B cell (primary cell): ENCODE results near the gene RUVBL2. TPM values are rescaled to one million over a fixed set of nuclear protein-coding genes. Genes with fewer than 3 reads are reported as not detected.

Source experiments
- ATAC-seq: fragments of 200-7000 bp; cut with Tn5 transposase; one replicate; pipeline ENCODE4 v1.10.0; 2021; ENCODE audit warnings: low read depth, mild to moderate bottlenecking, moderate number of reproducible peaks, moderate library complexity
- CTCF ChIA-PET: fragments of 350-600 bp; sonication (Branson Sonifier 250); formaldehyde crosslinking; loops from one replicate; lab custom pipeline; 2021; ENCODE audit warnings: antibody characterized with exemption, inconsistent platforms; lab: Charles Lee
- POLR2A ChIA-PET: fragments of 350-600 bp; sonication (Branson Sonifier 250); formaldehyde crosslinking; loops from one replicate; lab custom pipeline; 2021; ENCODE audit warnings: antibody characterized with exemption; lab: Charles Lee
- DNase-seq: peaks from one replicate; pipeline ENCODE4 v3.0.0; 2013
- H2AFZ ChIP-seq: 2 replicates; pipeline ENCODE4 v1.6.1; 2012; ENCODE audit warnings: mild to moderate bottlenecking, low read depth, low read length; ENCODE audit not compliant: insufficient read depth, poor library complexity, severe bottlenecking
- H3K27ac ChIP-seq, 2 donors: 1 replicate in 1 of 2; 2 replicates in 1 of 2; pipeline ENCODE4 v1.5.1; 2012 to 2013; ENCODE audit warnings: low read length in 2 of 2, mild to moderate bottlenecking in 2 of 2, moderate library complexity in 1 of 2
- H3K27me3 ChIP-seq, 4 experiments: fragments of 200-600 bp in 1 of 4; sonication (generic) in 1 of 4; replicated peaks in 1 of 4; 1 replicate in 2 of 4; 2 replicates in 2 of 4; pipeline versions ENCODE4 v1.6.1 to v1.7.0; 2013 to 2016; ENCODE audit warnings: low read length in 3 of 4, mild to moderate bottlenecking in 2 of 4, mixed read lengths in 1 of 4, moderate library complexity in 1 of 4; ENCODE audit not compliant: insufficient read depth in 4 of 4, control insufficient read depth in 3 of 4; ENCODE audit errors: control extremely low read depth in 1 of 4
- H3K36me3 ChIP-seq, 2 experiments: replicated peaks in 1 of 2; 1 replicate in 1 of 2; 2 replicates in 1 of 2; pipeline versions ENCODE4 v1.6.1 to v1.7.1; 2013; ENCODE audit warnings: low read length in 1 of 2; ENCODE audit not compliant: insufficient read depth in 2 of 2, control insufficient read depth in 1 of 2; ENCODE audit errors: control extremely low read depth in 1 of 2, extremely low read depth in 1 of 2
- H3K4me1 ChIP-seq, 2 donors: fragments of 200-600 bp in 1 of 2; sonication (generic) in 1 of 2; 1 replicate in 1 of 2; 2 replicates in 1 of 2; pipeline versions ENCODE4 v1.5.1 to v1.6.1; 2013 to 2017; ENCODE audit warnings: low read length in 2 of 2; ENCODE audit not compliant: control insufficient read depth in 2 of 2, insufficient read depth in 2 of 2
- H3K4me2 ChIP-seq: replicated peaks from 2 replicates; pipeline ENCODE3; 2012; ENCODE audit warnings: mild to moderate bottlenecking, low read depth, low read length; ENCODE audit not compliant: poor library complexity, severe bottlenecking
- H3K4me3 ChIP-seq, 5 experiments: fragments of 200-600 bp in 1 of 5; sonication (generic) in 1 of 5; 1 replicate in 3 of 5; 2 replicates in 2 of 5; pipeline versions ENCODE4 v1.5.1 to v1.7.0; 2011 to 2016; ENCODE audit warnings: low read length in 4 of 5, mild to moderate bottlenecking in 4 of 5, low read depth in 2 of 5, control low read depth in 1 of 5, moderate library complexity in 1 of 5; ENCODE audit not compliant: insufficient read depth in 1 of 5; ENCODE audit errors: control extremely low read depth in 1 of 5, extremely low read depth in 1 of 5
- H3K79me2 ChIP-seq: fragments of 200-600 bp; sonication (generic); one replicate; pipeline ENCODE4 v1.6.0; 2016; ENCODE audit warnings: low read length; ENCODE audit not compliant: control insufficient read depth, insufficient read depth
- H3K9ac ChIP-seq: fragments of 200-600 bp; sonication (generic); 2 replicates; pipeline ENCODE4 v1.6.1; 2017; ENCODE audit warnings: mild to moderate bottlenecking, low read length, moderate library complexity
- H3K9me3 ChIP-seq, 3 donors: one replicate each; pipeline versions ENCODE4 v1.6.1 to v1.7.1; 2013; ENCODE audit warnings: low read length in 2 of 3; ENCODE audit not compliant: control insufficient read depth in 2 of 3, insufficient read depth in 1 of 3; ENCODE audit errors: control extremely low read depth in 1 of 3
- H4K20me1 ChIP-seq: 2 replicates; pipeline ENCODE4 v1.6.0; 2012; ENCODE audit warnings: mild to moderate bottlenecking, low read length; ENCODE audit not compliant: insufficient read depth, control insufficient read depth, poor library complexity, severe bottlenecking
- H3K27ac Mint-ChIP-seq: one replicate; pipeline ENCODE4 v1.8.0; 2021; ENCODE audit warnings: mixed read lengths
- H3K27me3 Mint-ChIP-seq: one replicate; pipeline ENCODE4 v1.8.0; 2021; ENCODE audit warnings: mixed read lengths
- H3K4me1 Mint-ChIP-seq: one replicate; pipeline ENCODE4 v1.8.0; 2021; ENCODE audit warnings: mixed read lengths
- H3K4me3 Mint-ChIP-seq: one replicate; pipeline ENCODE4 v1.8.0; 2021; ENCODE audit warnings: mixed read lengths
- H3K9me3 Mint-ChIP-seq: one replicate; pipeline ENCODE4 v1.8.0; 2022; ENCODE audit warnings: mixed read lengths; ENCODE audit not compliant: insufficient read depth
- CTCF ChIP-seq: fragments of 200-600 bp; IDR thresholded peaks from one replicate; pipeline ENCODE4 v1.8.0; 2022; ENCODE audit warnings: antibody characterized with exemption, mild to moderate bottlenecking
- EZH2 ChIP-seq: IDR thresholded peaks from 2 replicates; pipeline ENCODE4 v1.6.1; 2012; ENCODE audit warnings: borderline replicate concordance, low read depth, mild to moderate bottlenecking, moderate library complexity, low read length; ENCODE audit not compliant: insufficient read depth, poor library complexity, severe bottlenecking
- WGBS: methylation state at CpG from one replicate; pipeline ENCODE4 v1.1.5; 2013; ENCODE audit warnings: missing lambda C conversion rate; ENCODE audit not compliant: insufficient coverage; 5-methylcytosine and 5-hydroxymethylcytosine counted together
- intact Hi-C: fragments of 100-400 bp; cut with micrococcal nuclease; formaldehyde crosslinking; loops from one replicate; pipeline ENCODE4 v1.10.0; 2022
- polyA plus RNA-seq: library from polyadenylated mRNA; depleted of rRNA; stranded (reverse); fragments of >200 nt; gene quantifications from 2 replicates; pipeline ENCODE4 v1.2.3, GENCODE V29; 2012
- total RNA-seq, 2 donors: library from RNA; stranded (reverse); fragments of 120-200 nt in 1 of 2; gene quantifications; 1 replicate in 1 of 2; 2 replicates in 1 of 2; pipeline versions ENCODE4 v1.2.3 to v1.2.4, GENCODE V29; 2013 to 2022

The RUVBL2 gene
- total and polyA plus RNA-seq, 2 donors (not counting 1 experiment from before 2014, with no cell fraction given), result 36.1 to 57.4 TPM

- Histone ChIP-seq H3K9ac (no peak overlapping the region), H4K20me1 (no peaks in the 10 kb centered on the region), H3K27me3 (no peaks in the 10 kb centered on the region), H3K4me2 (no peak overlapping the region), H3K36me3 (peaks cover 1 to 5% of the 10 kb centered on the region in 2 experiments), H3K27ac (no peak overlapping the region), H3K9me3 (no peaks in the 10 kb centered on the region), H2AFZ (no peak overlapping the region), H3K79me2 (peaks cover 31% of the 10 kb centered on the region), H3K4me1 (peaks cover 34 to 42% of the 10 kb centered on the region in 2 donors), H3K4me3 (no peak overlapping the region)
- no peak for ATAC-seq
- TF ChIP-seq EZH2 (no peak), CTCF (no peak)
- H3K9me3 Mint-ChIP-seq, result no peaks in the 10 kb centered on the region
- CTCF ChIA-PET, result interaction anchor here (2.4 kb wide), 1 partner anchor 11 kb away, joined by 8 read pairs; no protein-coding TSS in a partner anchor
- H3K4me1 Mint-ChIP-seq, result peaks cover 50% of the 10 kb centered on the region
- DNase-seq, result no peak
- H3K4me3 Mint-ChIP-seq, result no peak overlapping the region
- H3K27ac Mint-ChIP-seq, result no peak overlapping the region
- WGBS, result 85% methylated on average over 7 of the region's 16 CpGs
- no peaks in the 10 kb centered on the region for H3K27me3 Mint-ChIP-seq
- POLR2A ChIA-PET, result interaction anchor here (0.6 to 0.7 kb wide), 5 partner anchors 100 to 741 kb away, joined by 3 to 7 read pairs (median 5); no protein-coding TSS in a partner anchor
- intact Hi-C loops, result loop anchor here (5.0 kb wide), 1 partner anchor 322 kb away; the partner anchor contains the start of gene DBP
Measured at GRCh38 chr19:48959341-48960239, 34.1 kb upstream of the RUVBL2 start.
